Activated CD4-positive, alpha-beta memory T cell treated with anti-CD3 and anti-CD28 coated beads for 36 hours (primary cell): ENCODE measurements around the gene ARHGEF4. TPM values are rescaled to one million over a fixed set of nuclear protein-coding genes. Genes with fewer than 3 reads are reported as not detected.

ENCODE experiments used
- CTCF ChIA-PET: fragments of 350-600 bp; sonication (Branson Sonifier 250); formaldehyde crosslinking; loops from one replicate; lab custom pipeline; 2021; ENCODE audit warnings: antibody characterized with exemption, inconsistent platforms; lab: Charles Lee
- POLR2A ChIA-PET: fragments of 350-600 bp; sonication (Branson Sonifier 250); formaldehyde crosslinking; loops from one replicate; lab custom pipeline; 2021; ENCODE audit warnings: antibody characterized with exemption; lab: Charles Lee
- DNase-seq: peaks from one replicate; pipeline ENCODE4 v3.0.0-alpha.2; 2020
- H3K27ac Mint-ChIP-seq: one replicate; pipeline ENCODE4 v1.8.0; 2021; ENCODE audit warnings: mixed read lengths
- H3K27me3 Mint-ChIP-seq: one replicate; pipeline ENCODE4 v1.8.0; 2021; ENCODE audit warnings: mixed read lengths
- H3K36me3 Mint-ChIP-seq: one replicate; pipeline ENCODE4 v1.8.0; 2021; ENCODE audit warnings: mixed read lengths
- H3K4me1 Mint-ChIP-seq: one replicate; pipeline ENCODE4 v1.8.0; 2021; ENCODE audit warnings: low read depth, mixed read lengths
- H3K4me3 Mint-ChIP-seq: one replicate; pipeline ENCODE4 v1.8.0; 2021; ENCODE audit warnings: mild to moderate bottlenecking, mixed read lengths
- H3K9me3 Mint-ChIP-seq: one replicate; pipeline ENCODE4 v1.8.0; 2021; ENCODE audit warnings: mixed read lengths
- intact Hi-C: fragments of 100-400 bp; cut with micrococcal nuclease; formaldehyde crosslinking; loops from one replicate; pipeline ENCODE4 v1.15.1; 2023
- total RNA-seq, 2 experiments: library from RNA; stranded (reverse); gene quantifications; one replicate each; pipeline ENCODE4 v1.2.3, GENCODE V29; 2021

ARHGEF4 gene
- total RNA-seq, 2 experiments from 2014 or later = 0.52 to 0.58 TPM

- H3K9me3 Mint-ChIP-seq = no peaks in the 10 kb centered on the region
Measured at GRCh38 chr2:131008967-131009366, 172.3 kb downstream of the ARHGEF4 start.

GRCh38 chr2:131009713-131010475 lies 173.2 kb downstream of the ARHGEF4 start:
- ChIA-PET POLR2A (interaction anchor here (0.6 kb wide), 1 partner anchor 84 kb away, joined by 4 read pairs; the partner anchor contains the start of gene FAM168B), CTCF (no interaction called here)
- peaks cover 4% of the 10 kb centered on the region for H3K27me3 Mint-ChIP-seq
- H3K27ac Mint-ChIP-seq = no peak overlapping the region
- no peaks in the 10 kb centered on the region for H3K36me3 Mint-ChIP-seq
- H3K9me3 Mint-ChIP-seq = no peaks in the 10 kb centered on the region
- no peak for DNase-seq
- intact Hi-C loops = no loop called here
- H3K4me1 Mint-ChIP-seq = peaks cover 19% of the 10 kb centered on the region
- H3K4me3 Mint-ChIP-seq = no peak overlapping the region

More at GRCh38 chr2:131008967-131009366, 172.3 kb downstream of the ARHGEF4 start:
- ChIA-PET CTCF (no interaction called here), POLR2A (no interaction called here)
- Mint-ChIP-seq H3K36me3 (no peaks in the 10 kb centered on the region), H3K27ac (no peak overlapping the region), H3K4me3 (no peak overlapping the region), H3K27me3 (peaks cover 3% of the 10 kb centered on the region), H3K4me1 (peaks cover 19% of the 10 kb centered on the region)
- DNase-seq = no peak
- intact Hi-C loops = no loop called here

GRCh38 chr2:131010566-131010965 lies 173.9 kb downstream of the ARHGEF4 start:
- H3K9me3 Mint-ChIP-seq = no peaks in the 10 kb centered on the region
- H3K4me3 Mint-ChIP-seq = no peak overlapping the region
- H3K4me1 Mint-ChIP-seq = peaks cover 19% of the 10 kb centered on the region
- peaks cover 4% of the 10 kb centered on the region for H3K27me3 Mint-ChIP-seq
- no peak for DNase-seq
- no peak overlapping the region for H3K27ac Mint-ChIP-seq
- ChIA-PET POLR2A (interaction anchor here (0.6 kb wide), 1 partner anchor 83 kb away, joined by 4 read pairs; the partner anchor contains the start of gene FAM168B), CTCF (no interaction called here)
- intact Hi-C loops = no loop called here
- no peaks in the 10 kb centered on the region for H3K36me3 Mint-ChIP-seq

- Mint-ChIP-seq H3K27ac (no peak overlapping the region), H3K4me1 (peaks cover 19% of the 10 kb centered on the region), H3K4me3 (no peak overlapping the region), H3K9me3 (no peaks in the 10 kb centered on the region), H3K27me3 (peaks cover 6% of the 10 kb centered on the region), H3K36me3 (no peaks in the 10 kb centered on the region)
- intact Hi-C loops = no loop called here
- ChIA-PET CTCF (no interaction called here), POLR2A (no interaction called here)
- DNase-seq = no peak
Measured at GRCh38 chr2:131011486-131011885, 174.8 kb downstream of the ARHGEF4 start.

DNA sequence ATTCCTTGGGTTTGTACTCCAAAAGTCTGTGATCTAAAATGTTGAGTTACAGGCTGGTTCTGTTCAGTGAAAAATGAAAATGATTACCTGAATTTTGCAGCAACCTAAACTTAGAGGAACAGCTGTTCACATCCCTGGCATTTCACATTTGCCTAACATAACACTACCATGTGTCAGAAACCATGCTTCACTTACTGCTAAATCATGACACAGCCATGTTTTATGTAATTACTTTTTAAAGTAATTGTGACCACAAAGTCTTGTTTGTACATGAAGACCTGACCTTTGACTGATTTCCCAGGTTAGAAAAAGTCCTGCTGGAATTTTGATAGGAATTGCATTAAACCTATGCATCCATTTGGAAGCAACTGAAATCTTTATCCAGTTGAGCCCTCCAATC lies 177.4 kb downstream of the ARHGEF4 start:
- no peaks in the 10 kb centered on the region for H3K36me3 Mint-ChIP-seq
- CTCF ChIA-PET = no interaction called here

DNA sequence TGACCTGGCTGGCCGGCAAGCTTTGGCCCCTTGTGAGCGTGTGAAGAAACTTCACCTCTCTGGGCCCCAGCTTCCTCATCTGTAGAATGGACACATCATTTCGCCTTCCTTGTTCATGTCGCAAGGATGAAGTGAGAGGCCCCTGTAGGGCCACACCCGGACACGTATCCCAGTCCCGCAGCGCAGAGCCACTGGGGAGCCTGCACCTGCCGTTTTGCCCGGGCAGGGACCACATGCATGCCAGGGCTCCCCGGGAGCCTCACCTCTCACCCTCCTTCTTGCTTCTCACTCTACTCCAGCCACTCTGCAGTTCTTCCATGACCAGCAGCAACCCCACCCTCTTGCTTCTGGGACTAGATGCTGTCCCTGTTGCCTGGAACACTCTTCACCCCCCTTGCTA lies 179.1 kb downstream of the ARHGEF4 start:
- CTCF ChIA-PET = no interaction called here

More for the DNA sequence above, 177.4 kb downstream of the ARHGEF4 start:
- no peak overlapping the region for H3K4me3 Mint-ChIP-seq
- peaks cover 22% of the 10 kb centered on the region for H3K4me1 Mint-ChIP-seq
- H3K9me3 Mint-ChIP-seq = no peaks in the 10 kb centered on the region
- DNase-seq = no peak
- no peak overlapping the region for H3K27ac Mint-ChIP-seq
- H3K27me3 Mint-ChIP-seq = peaks cover 6% of the 10 kb centered on the region
- intact Hi-C loops = no loop called here
- POLR2A ChIA-PET = no interaction called here

GRCh38 chr2:131016826-131017741 lies 180.4 kb downstream of the ARHGEF4 start:
- Mint-ChIP-seq H3K9me3 (no peaks in the 10 kb centered on the region), H3K36me3 (peaks cover 2% of the 10 kb centered on the region), H3K27me3 (peaks cover 10% of the 10 kb centered on the region), H3K4me1 (peaks cover 4% of the 10 kb centered on the region), H3K27ac (no peak overlapping the region), H3K4me3 (no peak overlapping the region)
- CTCF ChIA-PET = no interaction called here
- intact Hi-C loops = no loop called here
- POLR2A ChIA-PET = no interaction called here
- no peak for DNase-seq

More for the DNA sequence above, 179.1 kb downstream of the ARHGEF4 start:
- Mint-ChIP-seq H3K9me3 (no peaks in the 10 kb centered on the region), H3K27ac (no peak overlapping the region), H3K36me3 (no peaks in the 10 kb centered on the region), H3K27me3 (peaks cover 8% of the 10 kb centered on the region), H3K4me1 (peaks cover 14% of the 10 kb centered on the region), H3K4me3 (no peak overlapping the region)
- no peak for DNase-seq
- POLR2A ChIA-PET = no interaction called here
- intact Hi-C loops = no loop called here

DNA sequence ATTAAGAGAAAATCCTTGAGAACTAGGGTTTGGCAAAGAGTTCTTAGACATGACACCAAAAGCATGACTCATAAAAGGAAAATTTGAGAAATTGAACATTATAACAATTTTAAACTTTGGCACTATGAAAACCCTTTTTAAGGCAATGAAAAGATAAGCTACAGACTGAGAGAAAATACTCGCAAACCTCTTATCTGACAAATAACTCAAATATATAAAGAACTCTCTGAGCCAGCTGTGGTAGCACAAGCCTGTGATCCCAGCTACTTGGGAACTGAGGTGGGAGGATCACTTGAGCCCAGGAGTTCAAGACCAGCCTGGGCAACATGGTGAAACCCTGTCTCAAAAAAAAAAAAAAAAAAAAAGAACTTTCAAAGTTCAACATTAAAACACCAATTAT lies 186.0 kb downstream of the ARHGEF4 start:
- H3K27ac Mint-ChIP-seq = no peak overlapping the region
- no peak for DNase-seq
- H3K27me3 Mint-ChIP-seq = peaks cover 13% of the 10 kb centered on the region
- H3K9me3 Mint-ChIP-seq = peaks cover 6% of the 10 kb centered on the region
- intact Hi-C loops = no loop called here
- ChIA-PET POLR2A (no interaction called here), CTCF (no interaction called here)
- no peak overlapping the region for H3K4me3 Mint-ChIP-seq
- no peaks in the 10 kb centered on the region for H3K4me1 Mint-ChIP-seq
- H3K36me3 Mint-ChIP-seq = peaks cover 2% of the 10 kb centered on the region

DNA sequence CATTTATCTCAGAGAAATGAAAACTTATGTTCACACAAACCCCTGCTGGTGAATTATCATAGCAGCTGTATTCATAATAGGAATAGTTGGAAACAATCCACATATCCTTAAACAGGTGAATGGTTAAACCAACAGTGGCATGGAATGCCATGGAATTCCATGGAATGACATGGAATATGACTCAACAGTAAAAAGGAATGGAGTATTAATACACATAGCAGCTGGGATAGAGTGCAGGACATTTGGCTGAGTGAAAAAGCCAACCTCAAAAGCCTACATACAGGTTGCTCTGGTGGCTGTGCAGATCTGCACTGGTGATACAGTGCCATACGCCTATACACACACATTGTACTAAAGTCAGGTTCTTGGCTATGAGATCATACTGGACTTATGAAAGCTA lies 187.0 kb downstream of the ARHGEF4 start:
- peaks cover 2% of the 10 kb centered on the region for H3K36me3 Mint-ChIP-seq
- intact Hi-C loops = no loop called here
- H3K27me3 Mint-ChIP-seq = peaks cover 17% of the 10 kb centered on the region

DNA sequence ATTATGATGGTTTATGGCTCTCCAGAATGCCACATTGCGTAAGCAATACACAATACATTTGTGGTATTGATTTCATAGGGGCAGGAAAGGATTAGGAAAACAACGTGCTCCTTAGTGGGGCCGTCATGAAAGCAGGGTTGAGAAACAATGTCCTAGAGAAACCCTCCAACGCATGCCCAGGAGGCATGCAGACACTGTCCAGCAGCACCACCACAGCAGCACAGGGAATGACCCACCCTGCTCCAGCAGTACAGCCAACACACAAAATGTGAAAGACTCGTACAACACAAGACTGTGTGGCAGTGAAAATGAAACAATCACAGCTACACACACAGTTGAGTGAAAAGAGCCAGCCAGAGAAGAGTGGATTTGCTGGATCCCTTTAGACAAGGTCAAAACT lies 190.2 kb downstream of the ARHGEF4 start:
- no peak for DNase-seq
- peaks cover 7% of the 10 kb centered on the region for H3K9me3 Mint-ChIP-seq
- intact Hi-C loops = no loop called here
- no peak overlapping the region for H3K27ac Mint-ChIP-seq
- ChIA-PET POLR2A (no interaction called here), CTCF (no interaction called here)
- no peak overlapping the region for H3K4me3 Mint-ChIP-seq
- no peaks in the 10 kb centered on the region for H3K4me1 Mint-ChIP-seq
- no peaks in the 10 kb centered on the region for H3K36me3 Mint-ChIP-seq
- H3K27me3 Mint-ChIP-seq = peaks cover 14% of the 10 kb centered on the region

More for the DNA sequence above, 187.0 kb downstream of the ARHGEF4 start:
- no peak overlapping the region for H3K4me3 Mint-ChIP-seq
- H3K27ac Mint-ChIP-seq = no peak overlapping the region
- no peaks in the 10 kb centered on the region for H3K4me1 Mint-ChIP-seq
- DNase-seq = no peak
- POLR2A ChIA-PET = no interaction called here
- CTCF ChIA-PET = no interaction called here
- H3K9me3 Mint-ChIP-seq = peaks cover 7% of the 10 kb centered on the region

GRCh38 chr2:131027566-131028528 lies 191.1 kb downstream of the ARHGEF4 start:
- ChIA-PET POLR2A (no interaction called here), CTCF (no interaction called here)
- intact Hi-C loops = no loop called here
- Mint-ChIP-seq H3K36me3 (no peaks in the 10 kb centered on the region), H3K27ac (no peak overlapping the region), H3K27me3 (peaks cover 15% of the 10 kb centered on the region), H3K4me3 (no peak overlapping the region), H3K4me1 (no peaks in the 10 kb centered on the region), H3K9me3 (peaks cover 7% of the 10 kb centered on the region)
- no peak for DNase-seq
